Urothelium cell line (cell line): ENCODE measurements around the gene RGL1.

ENCODE experiments used
- DNase-seq: peaks from one replicate; pipeline ENCODE4 v3.0.0; 2011; ENCODE audit warnings: low spot score, mixed read lengths
- FAIRE-seq: peaks from 2 replicates; lab custom pipeline; 2011; peaks lifted over from hg19 to GRCh38; lab: Jason Lieb, UNC

Gene RGL1

GRCh38 chr1:183859119-183859518 is 54.2 kb downstream of the RGL1 start:
- DNase-seq = no peak

DNA sequence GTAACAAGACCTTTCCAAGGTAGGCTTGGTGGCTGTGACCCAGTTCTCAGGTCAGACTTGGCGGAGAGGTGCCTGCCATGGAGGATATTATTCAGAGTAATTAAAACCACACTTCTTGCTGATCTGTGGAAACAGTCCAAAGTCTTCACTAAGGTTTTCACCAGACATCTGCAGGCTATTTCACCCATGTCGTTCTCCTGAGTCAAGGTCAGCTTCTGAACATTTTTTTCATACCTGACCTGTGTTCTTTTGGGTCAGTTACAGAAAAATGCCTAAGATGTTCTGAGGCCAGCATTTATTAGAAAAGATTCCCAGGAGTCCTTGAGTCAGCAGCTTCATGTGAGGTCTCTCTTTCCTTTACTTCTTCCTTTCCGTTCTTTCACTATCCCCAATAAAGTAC is 54.9 kb downstream of the RGL1 start:
- DNase-seq = no peak
- FAIRE-seq = no peak

More at GRCh38 chr1:183859119-183859518, 54.2 kb downstream of the RGL1 start:
- FAIRE-seq = no peak

- no peak for FAIRE-seq
- no peak for DNase-seq
Measured at GRCh38 chr1:183862967-183863366, 58.0 kb downstream of the RGL1 start.

DNA sequence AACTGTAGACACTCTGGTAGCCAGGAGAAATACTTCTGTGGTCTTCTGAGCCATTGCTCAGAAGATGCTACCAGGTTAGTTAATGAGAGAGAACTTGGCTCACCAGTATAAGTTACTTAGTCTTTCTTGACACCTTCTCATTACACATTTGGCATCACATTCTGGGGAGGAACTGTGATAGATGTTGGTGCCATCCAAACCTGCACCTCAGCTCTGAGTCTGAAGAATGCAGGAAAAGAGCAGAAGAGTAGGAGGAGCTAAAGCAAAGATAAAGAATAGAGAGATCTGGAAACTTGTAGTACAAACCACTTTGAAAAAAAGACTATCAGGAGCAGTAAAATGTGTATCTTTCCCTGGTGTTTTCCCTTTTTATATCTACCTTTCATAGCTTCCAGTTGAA is 58.9 kb downstream of the RGL1 start:
- no peak for FAIRE-seq
- no peak for DNase-seq

- DNase-seq (no peak), FAIRE-seq (no peak)
Measured at GRCh38 chr1:183864611-183865010, 59.7 kb downstream of the RGL1 start.

GRCh38 chr1:183869230-183869629 is 64.3 kb downstream of the RGL1 start:
- FAIRE-seq = no peak

GRCh38 chr1:183869664-183870063 is 64.7 kb downstream of the RGL1 start:
- DNase-seq (no peak), FAIRE-seq (no peak)

More at GRCh38 chr1:183869230-183869629, 64.3 kb downstream of the RGL1 start:
- no peak for DNase-seq

GRCh38 chr1:183870351-183871077 is 65.6 kb downstream of the RGL1 start:
- DNase-seq (no peak), FAIRE-seq (no peak)

GRCh38 chr1:183871142-183871541 is 66.2 kb downstream of the RGL1 start:
- FAIRE-seq (no peak), DNase-seq (peak; percentile 25)

- DNase-seq (no peak), FAIRE-seq (no peak)
Measured at GRCh38 chr1:183871601-183872000, 66.7 kb downstream of the RGL1 start.

GRCh38 chr1:183872403-183872802 is 67.5 kb downstream of the RGL1 start:
- DNase-seq (no peak), FAIRE-seq (no peak)

DNA sequence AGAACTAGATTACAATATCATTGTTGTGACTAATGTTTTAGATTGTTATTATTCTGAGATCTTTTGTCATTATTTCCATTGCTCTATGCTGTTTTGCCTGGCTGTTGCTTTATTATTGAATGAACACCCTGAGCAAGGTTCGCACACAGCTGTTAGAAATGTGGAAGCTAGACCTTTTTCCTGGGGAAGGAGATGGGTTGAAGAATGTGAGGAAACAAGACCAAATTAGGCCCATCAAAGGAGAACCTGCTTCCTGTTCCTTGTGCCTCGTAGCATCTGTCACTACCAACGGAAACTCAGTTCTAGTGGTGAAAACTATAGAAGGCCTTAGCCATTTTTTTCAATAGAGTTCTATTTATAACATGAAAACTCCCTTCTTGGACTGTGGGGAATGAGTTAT is 68.7 kb downstream of the RGL1 start:
- DNase-seq (no peak), FAIRE-seq (no peak)

- DNase-seq = no peak
- FAIRE-seq = no peak
Measured at GRCh38 chr1:183876309-183876708, 71.4 kb downstream of the RGL1 start.

DNA sequence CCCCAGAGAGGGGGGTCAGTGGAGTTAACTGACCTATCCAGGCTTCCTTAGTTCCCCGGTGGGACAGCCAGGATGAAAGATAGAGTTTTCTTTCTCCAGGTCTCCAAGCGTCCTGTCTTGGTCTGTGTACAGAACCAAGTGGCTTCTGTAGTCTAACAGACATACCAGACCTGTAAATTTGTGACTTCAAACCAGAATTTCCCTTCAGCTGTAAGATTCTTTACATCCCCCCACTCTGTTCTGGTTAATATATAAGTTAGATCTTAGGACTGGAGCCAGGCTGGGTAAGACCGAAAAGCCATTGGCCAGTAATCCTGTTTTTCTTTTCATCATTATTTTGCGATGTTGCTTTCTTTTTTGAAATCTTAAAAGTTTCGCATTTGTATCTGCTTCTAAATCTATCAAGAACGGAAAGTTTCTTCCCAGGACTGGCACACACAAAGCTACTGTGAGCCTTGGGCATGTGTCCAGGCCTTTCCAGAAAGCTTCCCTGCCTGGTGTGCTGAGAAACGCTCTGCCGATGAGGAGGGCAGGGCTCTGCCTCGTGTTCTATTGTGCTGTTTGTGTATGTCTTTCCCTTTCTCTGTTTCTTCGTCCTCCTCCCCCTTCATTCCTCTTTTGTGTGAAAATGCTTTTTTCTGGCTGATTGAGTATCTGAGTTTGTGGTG is 72.3 kb downstream of the RGL1 start:
- no peak for FAIRE-seq
- no peak for DNase-seq

DNA sequence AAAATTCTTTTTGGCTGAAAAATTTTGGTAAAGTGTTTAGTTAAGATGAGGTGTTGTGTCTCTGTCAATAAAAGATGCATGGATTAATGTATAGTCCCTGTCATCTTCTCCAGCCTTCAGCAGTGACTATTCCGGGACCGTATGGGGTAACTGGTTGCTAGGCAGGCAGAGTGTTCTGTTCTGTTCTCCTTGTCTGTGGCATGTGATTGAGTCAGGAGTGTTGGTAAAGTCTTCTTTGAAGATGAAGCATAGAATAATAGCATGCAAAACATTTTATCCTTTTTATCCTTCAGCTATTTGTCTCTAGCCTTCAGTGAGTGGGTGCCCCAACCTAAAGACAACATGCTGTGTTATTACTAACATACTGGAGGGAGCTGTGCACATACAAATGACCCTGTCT is 74.6 kb downstream of the RGL1 start:
- FAIRE-seq = no peak
- DNase-seq = no peak

DNA sequence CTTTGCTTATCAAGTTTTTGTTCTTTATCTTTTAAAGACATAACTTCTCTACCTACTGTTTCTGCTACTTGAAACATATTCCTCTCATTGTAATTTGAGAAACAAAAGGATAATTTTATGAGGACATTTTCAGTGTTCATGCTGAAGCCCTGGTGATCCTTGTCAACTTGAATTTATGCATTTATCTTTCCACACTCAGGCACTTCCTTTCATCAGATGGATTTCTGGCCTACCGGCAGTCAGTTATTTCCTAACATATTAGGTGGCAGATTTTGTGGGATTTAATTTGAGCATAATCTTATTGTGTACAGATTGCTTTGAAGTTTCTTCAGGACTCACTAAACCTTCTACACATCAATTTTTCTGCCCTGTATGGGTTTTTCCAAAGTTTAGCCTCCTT is 75.0 kb downstream of the RGL1 start:
- FAIRE-seq = no peak
- DNase-seq = no peak

DNA sequence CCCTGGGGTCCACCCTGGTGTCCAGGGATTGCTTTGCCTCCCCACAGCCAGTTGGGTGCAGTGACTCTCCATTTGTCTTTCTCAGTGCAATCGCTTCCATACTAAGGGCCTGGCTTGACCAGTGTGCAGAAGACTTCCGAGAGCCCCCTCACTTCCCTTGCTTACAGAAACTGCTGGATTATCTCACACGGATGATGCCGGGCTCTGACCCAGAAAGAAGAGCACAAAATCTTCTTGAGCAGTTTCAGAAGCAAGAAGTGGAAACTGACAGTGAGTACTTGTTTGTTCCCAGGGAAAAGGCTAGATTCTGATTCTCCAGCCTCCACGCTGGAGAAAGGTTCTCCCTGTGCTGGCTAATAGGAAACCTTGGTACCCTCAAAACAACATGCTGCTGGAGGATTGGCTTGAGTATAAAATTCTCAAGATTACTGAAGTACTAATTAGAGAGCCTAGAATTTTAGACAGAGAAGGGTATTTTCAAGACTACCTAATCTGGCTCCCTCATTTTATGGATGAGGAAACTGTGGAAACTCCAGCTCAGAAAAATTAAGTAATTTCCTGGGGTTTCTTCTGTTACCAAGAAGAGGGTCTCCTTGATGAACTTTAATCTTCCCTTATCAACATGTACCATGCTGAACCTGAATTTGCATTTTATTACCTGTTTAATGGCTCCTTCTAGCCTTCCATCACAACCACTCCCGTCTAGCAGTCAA is 75.8 kb downstream of the RGL1 start:
- DNase-seq (no peak), FAIRE-seq (no peak)

- FAIRE-seq (peak; percentile 63), DNase-seq (peak; percentile 84)
Measured at GRCh38 chr1:183881387-183882131, 76.6 kb downstream of the RGL1 start.

GRCh38 chr1:183882335-183883167 is 77.6 kb downstream of the RGL1 start:
- no peak for FAIRE-seq
- no peak for DNase-seq

DNA sequence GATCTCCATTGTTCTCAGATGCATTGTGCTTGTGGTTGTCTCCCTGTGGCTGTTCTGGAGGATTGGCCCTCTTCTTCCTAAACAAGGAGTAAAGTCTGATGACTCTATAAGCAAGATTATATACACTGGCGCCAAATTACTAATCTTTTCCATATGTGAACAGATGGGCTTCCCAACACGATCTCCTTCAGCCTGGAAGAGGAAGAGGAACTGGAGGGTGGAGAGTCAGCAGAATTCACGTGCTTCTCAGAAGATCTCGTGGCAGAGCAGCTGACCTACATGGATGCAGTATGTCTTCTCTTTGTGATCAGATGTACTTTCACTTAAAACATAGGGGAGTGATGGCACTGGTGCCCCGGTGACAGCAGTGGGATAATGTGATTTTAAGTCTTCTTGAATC is 78.7 kb downstream of the RGL1 start:
- FAIRE-seq (no peak), DNase-seq (no peak)
